ENCODE results near the gene TMSB4X. TPM values are rescaled to one million over a fixed set of nuclear protein-coding genes. Genes with fewer than 3 reads are reported as not detected.

Gene TMSB4X
- polyA plus RNA-seq, 1 donor (not counting 4 experiments of a cell fraction or from before 2014, with no cell fraction given), result 2,500 TPM

DNA sequence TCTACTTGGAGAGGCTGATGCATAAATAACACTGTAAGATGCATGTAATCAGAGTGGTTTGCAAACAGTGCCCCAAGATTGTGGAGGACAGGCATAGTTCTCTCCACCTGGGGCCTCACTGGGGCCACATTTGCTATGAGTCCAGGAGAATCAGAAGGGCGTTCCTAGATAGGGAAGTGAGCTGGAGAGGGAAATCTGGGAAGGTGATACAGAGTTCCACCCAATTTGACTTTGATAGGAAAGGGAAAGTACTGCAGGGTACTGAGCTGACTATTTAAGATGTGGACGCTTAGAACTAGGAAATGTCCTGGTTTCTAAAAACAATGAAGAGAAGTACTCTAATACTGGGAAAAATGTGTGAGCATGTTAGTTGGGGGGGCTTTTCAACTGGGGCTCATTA is 35.6 kb downstream of the TMSB4X start:
- Histone ChIP-seq H3K9me1 (ENCODE audit: control insufficient read depth, extremely low read depth, insufficient read depth, low read length) (no peaks in the 10 kb centered on the region), H3K4me3 (ENCODE audit: control insufficient read depth in 2 of 3, extremely low read depth in 1 of 3, insufficient read depth in 2 of 3, low read depth in 1 of 3, low read length in 3 of 3) (no peak overlapping the region), H3K9me3 (ENCODE audit: control insufficient read depth, low read depth, low read length) (no peaks in the 10 kb centered on the region), H3K27me3 (ENCODE audit: control insufficient read depth, extremely low read depth, insufficient read depth, low read length) (no peaks in the 10 kb centered on the region), H4K20me1 (ENCODE audit: control insufficient read depth, extremely low read depth, insufficient read depth, low read length) (no peaks in the 10 kb centered on the region), H3K4me2 (ENCODE audit: control insufficient read depth, extremely low read depth, insufficient read depth, low read depth, low read length) (no peak overlapping the region), H3K4me1 (ENCODE audit: control insufficient read depth, extremely low read depth, insufficient read depth, low read length) (peaks cover 33% of the 10 kb centered on the region), H2AFZ (ENCODE audit: control insufficient read depth, low read length) (no peak overlapping the region), H3K27ac (ENCODE audit: control insufficient read depth, insufficient read depth, low read length) (no peak overlapping the region), H3K36me3 (ENCODE audit: control insufficient read depth in 2 of 2, extremely low read depth in 1 of 2, insufficient read depth in 2 of 2, low read length in 2 of 2) (no peaks in the 10 kb centered on the region), H3K9ac (ENCODE audit: control insufficient read depth, extremely low read depth, insufficient read depth, low read length) (no peak overlapping the region), H3K79me2 (ENCODE audit: control insufficient read depth, insufficient read depth, low read length) (no peaks in the 10 kb centered on the region)
- dilution Hi-C loops (cut with MboI; ENCODE audit: extremely low pct_ligation_motif_present, low sequenced_read_pairs), result no loop called here
- no peak for DNase-seq (ENCODE audit: low read depth, low spot score)
- FAIRE-seq, result no peak
- TF ChIP-seq EZH2 (IDR thresholded peaks at IDR 0.05; ENCODE audit: low read length), result no peak
- TF ChIP-seq CTCF (optimal IDR thresholded peaks at IDR 0.05 in 1 of 3, IDR thresholded peaks at IDR 0.05 in 1 of 3, conservative IDR thresholded peaks at IDR 0.05 in 1 of 3; ENCODE audit: extremely low read depth in 1 of 3, insufficient read depth in 2 of 3, low read length in 3 of 3), result no peak

DNA sequence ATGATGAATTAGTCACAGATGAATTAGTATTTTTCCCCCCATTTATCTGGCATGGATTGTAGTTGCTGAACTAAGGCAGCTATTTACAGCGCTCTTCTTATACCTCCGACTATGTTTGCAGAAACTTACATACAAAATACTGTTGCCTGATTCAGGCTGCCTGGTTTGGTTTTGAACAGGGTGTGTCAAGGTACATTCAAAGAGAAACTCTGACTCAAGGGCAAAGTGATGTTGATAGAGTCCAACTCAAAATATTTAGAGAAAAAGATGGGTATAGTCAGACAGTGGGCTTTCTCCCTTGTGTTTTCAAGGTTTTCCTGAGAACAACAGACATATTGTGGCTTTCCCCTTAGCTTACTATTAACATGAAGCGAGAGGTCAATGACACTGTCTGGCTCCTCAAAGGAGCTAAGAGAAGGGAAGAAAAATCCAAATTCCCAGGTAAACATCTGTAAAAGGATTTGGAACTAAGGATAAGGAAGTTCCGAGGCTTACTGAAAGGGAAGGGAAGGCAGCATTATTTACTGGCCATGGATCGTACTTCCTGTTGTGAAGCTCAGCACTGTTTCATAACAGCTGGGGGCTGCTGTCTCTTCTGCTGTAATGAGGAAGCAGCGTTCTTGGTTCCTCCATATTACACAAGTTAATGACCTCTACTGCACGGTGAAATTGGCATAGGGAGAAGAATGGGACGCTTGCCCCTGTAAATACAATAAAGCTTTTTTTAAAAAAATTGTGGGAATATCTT is 38.6 kb downstream of the TMSB4X start:
- Histone ChIP-seq H3K9me3 (ENCODE audit: control insufficient read depth, low read depth, low read length) (no peaks in the 10 kb centered on the region), H3K27me3 (ENCODE audit: control insufficient read depth, extremely low read depth, insufficient read depth, low read length) (no peaks in the 10 kb centered on the region), H3K4me2 (ENCODE audit: control insufficient read depth, extremely low read depth, insufficient read depth, low read depth, low read length) (no peak overlapping the region), H3K9me1 (ENCODE audit: control insufficient read depth, extremely low read depth, insufficient read depth, low read length) (no peaks in the 10 kb centered on the region), H3K9ac (ENCODE audit: control insufficient read depth, extremely low read depth, insufficient read depth, low read length) (no peak overlapping the region), H2AFZ (ENCODE audit: control insufficient read depth, low read length) (no peak overlapping the region), H3K79me2 (ENCODE audit: control insufficient read depth, insufficient read depth, low read length) (no peaks in the 10 kb centered on the region), H3K27ac (ENCODE audit: control insufficient read depth, insufficient read depth, low read length) (no peak overlapping the region), H3K36me3 (ENCODE audit: control insufficient read depth in 2 of 2, extremely low read depth in 1 of 2, insufficient read depth in 2 of 2, low read length in 2 of 2) (no peaks in the 10 kb centered on the region), H4K20me1 (ENCODE audit: control insufficient read depth, extremely low read depth, insufficient read depth, low read length) (no peaks in the 10 kb centered on the region), H3K4me3 (ENCODE audit: control insufficient read depth in 2 of 3, extremely low read depth in 1 of 3, insufficient read depth in 2 of 3, low read depth in 1 of 3, low read length in 3 of 3) (no peak overlapping the region), H3K4me1 (ENCODE audit: control insufficient read depth, extremely low read depth, insufficient read depth, low read length) (peaks cover 19% of the 10 kb centered on the region)
- dilution Hi-C loops (cut with MboI; ENCODE audit: extremely low pct_ligation_motif_present, low sequenced_read_pairs), result no loop called here
- no peak for TF ChIP-seq EZH2 (IDR thresholded peaks at IDR 0.05; ENCODE audit: low read length)
- FAIRE-seq (no peak), DNase-seq (ENCODE audit: low read depth, low spot score) (no peak)
